GM12878 (cell line): ENCODE measurements around the gene STARD10. TPM values are rescaled to one million over a fixed set of nuclear protein-coding genes. Genes with fewer than 3 reads are reported as not detected.

Experiments
- BRCA1 ChIP-seq: IDR thresholded peaks from 2 replicates; pipeline ENCODE4 v1.6.1; 2011; ENCODE audit warnings: low read depth, low read length, improper control_type of control experiment
- CBFB ChIP-seq: IDR thresholded peaks from 2 replicates; pipeline ENCODE4 v1.6.1; 2016; ENCODE audit warnings: antibody characterized with exemption, low read depth
- CHD4 ChIP-seq: fragments of 200-600 bp; sonication (generic); IDR thresholded peaks from 2 replicates; pipeline ENCODE4 v1.6.1; 2016; ENCODE audit warnings: mild to moderate bottlenecking
- CREM ChIP-seq: IDR thresholded peaks from 2 replicates; pipeline ENCODE4 v1.6.1; 2014; ENCODE audit warnings: antibody characterized with exemption, low read depth
- DPF2 ChIP-seq: fragments of 450-650 bp; IDR thresholded peaks from 2 replicates; pipeline ENCODE4 v1.6.1; 2017; ENCODE audit warnings: mild to moderate bottlenecking
- EED ChIP-seq: sonication (generic); IDR thresholded peaks from 2 replicates; pipeline ENCODE4 v1.6.1; 2016; ENCODE audit warnings: antibody characterized with exemption, low read depth
- MEF2B ChIP-seq: fragments of 450-650 bp; IDR thresholded peaks from 2 replicates; pipeline ENCODE4 v1.6.1; 2018; ENCODE audit warnings: mild to moderate bottlenecking, moderate library complexity; ENCODE audit not compliant: partially characterized antibody, poor library complexity, severe bottlenecking
- NBN ChIP-seq: fragments of 450-650 bp; IDR thresholded peaks from 2 replicates; pipeline ENCODE4 v1.6.1; 2016
- NFXL1 ChIP-seq: fragments of 450-650 bp; IDR thresholded peaks from 2 replicates; pipeline ENCODE4 v1.6.1; 2017; ENCODE audit warnings: antibody characterized with exemption, mild to moderate bottlenecking, borderline replicate concordance
- POLR2AphosphoS5 ChIP-seq: IDR thresholded peaks from 2 replicates; pipeline ENCODE4 v1.6.1; 2011; ENCODE audit warnings: mild to moderate bottlenecking, low read length, inconsistent platforms
- RAD51 ChIP-seq: fragments of 450-650 bp; IDR thresholded peaks from 2 replicates; pipeline ENCODE4 v1.6.1; 2016; ENCODE audit warnings: moderate library complexity, mild to moderate bottlenecking, inconsistent platforms
- SP1 ChIP-seq: IDR thresholded peaks from one replicate; pipeline ENCODE4 v1.6.1; 2011; ENCODE audit warnings: low read depth, low read length
- SPI1 ChIP-seq: IDR thresholded peaks from 2 replicates; pipeline ENCODE4 v1.6.1; 2011; ENCODE audit warnings: low read depth, mild to moderate bottlenecking, low read length, moderate library complexity, borderline replicate concordance; ENCODE audit not compliant: insufficient read depth
- TCF3 ChIP-seq: IDR thresholded peaks from 2 replicates; pipeline ENCODE4 v1.6.1; 2012; ENCODE audit warnings: low read depth, mild to moderate bottlenecking, low read length, borderline replicate concordance; ENCODE audit not compliant: insufficient read depth
- YY1 ChIP-seq: IDR thresholded peaks from 2 replicates; pipeline ENCODE4 v1.6.1; 2011; ENCODE audit warnings: low read depth, mild to moderate bottlenecking, low read length
- ZZZ3 ChIP-seq: IDR thresholded peaks from 2 replicates; pipeline ENCODE4 v1.6.1; 2011; ENCODE audit warnings: low read depth; ENCODE audit not compliant: control insufficient read depth, insufficient read length
- polyA plus RNA-seq, 11 experiments: library from polyadenylated mRNA; depleted of rRNA in 4 of 11; unstranded in 6 of 11; stranded (reverse) in 5 of 11; fragments of >200 nt; fragmentation: Nextera tagmentation in 4 of 11; fragmentation: Illumina TruSeq in 1 of 11; extraction: Ambion mirVana in 4 of 11; extraction: Trizol in 1 of 11; gene quantifications; 1 replicate in 1 of 11; 2 replicates in 10 of 11; pipeline versions ENCODE4 v1.2.1 to v1.2.3, GENCODE V29; 2011 to 2016; ENCODE audit warnings: inconsistent platforms in 2 of 11, missing spikeins in 2 of 11, low read depth in 1 of 11
- total RNA-seq, 4 experiments: library from RNA; depleted of rRNA in 3 of 4; stranded (reverse); fragments of >200 nt in 3 of 4; fragmentation: Illumina TruSeq in 1 of 4; extraction: Trizol in 1 of 4; gene quantifications; 2 replicates each; pipeline versions ENCODE4 v1.2.1 to v1.2.3, GENCODE V29; 2013 to 2021
- TF ChIP-seq, protein P1 (sequence below), 3 experiments: IDR thresholded peaks in 2 of 3; conservative IDR thresholded peaks in 1 of 3; 2 replicates each; pipeline ENCODE4 v1.5.1; 2011; ENCODE audit warnings: low read depth in 3 of 3, low read length in 3 of 3, mild to moderate bottlenecking in 3 of 3, control low read depth in 2 of 3, moderate library complexity in 2 of 3, inconsistent platforms in 1 of 3, mixed read lengths in 1 of 3; ENCODE audit not compliant: control insufficient read depth in 2 of 3, insufficient read depth in 1 of 3; ENCODE audit errors: extremely low read depth in 1 of 3
- TF ChIP-seq, protein P2 (sequence below): fragments of 450-650 bp; IDR thresholded peaks from 2 replicates; pipeline ENCODE4 v1.6.1; 2016; ENCODE audit warnings: mild to moderate bottlenecking, moderate library complexity, borderline replicate concordance
- TF ChIP-seq, protein P3 (sequence below): fragments of 450-650 bp; formaldehyde crosslinking; IDR thresholded peaks from 2 replicates; pipeline ENCODE4 v1.4.0; 2020; ENCODE audit warnings: mild to moderate bottlenecking, moderate library complexity
- TF ChIP-seq, protein P4 (sequence below): IDR thresholded peaks from 2 replicates; pipeline ENCODE4 v1.6.1; 2012; ENCODE audit warnings: low read depth, low read length, improper control_type of control experiment

Gene STARD10
- total and polyA plus RNA-seq, 10 of the 15 experiments (the other 5 are each of a cell fraction or from before 2014, with no cell fraction given) = 0.15 to 43.2 (median 23.1) TPM

DNA sequence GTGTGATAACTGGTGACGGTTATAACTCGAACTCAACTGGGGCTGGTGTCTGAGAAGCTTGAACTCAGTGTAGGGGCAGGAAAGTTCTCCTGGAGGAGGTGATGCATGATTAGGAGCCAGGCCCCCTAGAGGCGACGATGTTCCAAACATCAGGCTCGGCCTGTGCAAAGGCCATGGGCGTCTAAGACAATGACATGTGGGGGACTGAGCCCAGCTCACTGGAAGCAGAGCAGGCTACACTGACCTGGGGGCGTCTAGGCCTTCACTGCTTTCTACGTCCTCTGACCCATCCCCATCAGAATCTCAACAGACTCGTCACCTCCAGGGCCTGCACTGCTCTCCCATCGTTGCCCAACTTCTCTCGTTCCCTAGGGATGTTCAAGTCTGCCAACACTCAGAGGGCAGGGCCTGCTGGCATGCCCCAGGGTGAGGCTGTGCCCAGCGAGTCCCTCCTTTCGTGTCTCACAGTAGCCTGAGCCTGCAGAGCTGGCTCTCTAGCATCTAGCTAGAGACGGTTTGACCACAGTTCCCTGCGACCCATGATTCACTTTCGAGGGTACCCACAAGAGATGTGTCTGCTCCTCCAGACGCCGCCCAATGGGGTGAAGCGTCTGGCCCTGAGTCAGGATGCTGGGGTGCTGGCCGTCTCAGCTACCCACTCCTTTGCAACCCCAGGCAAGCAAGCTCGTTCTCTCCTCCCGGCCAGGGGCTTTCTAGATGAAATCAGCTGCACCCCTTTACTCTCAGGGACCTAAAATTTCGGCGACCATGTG is 19.3 kb upstream of the STARD10 start (continued):
- TF ChIP-seq, protein P1, sequence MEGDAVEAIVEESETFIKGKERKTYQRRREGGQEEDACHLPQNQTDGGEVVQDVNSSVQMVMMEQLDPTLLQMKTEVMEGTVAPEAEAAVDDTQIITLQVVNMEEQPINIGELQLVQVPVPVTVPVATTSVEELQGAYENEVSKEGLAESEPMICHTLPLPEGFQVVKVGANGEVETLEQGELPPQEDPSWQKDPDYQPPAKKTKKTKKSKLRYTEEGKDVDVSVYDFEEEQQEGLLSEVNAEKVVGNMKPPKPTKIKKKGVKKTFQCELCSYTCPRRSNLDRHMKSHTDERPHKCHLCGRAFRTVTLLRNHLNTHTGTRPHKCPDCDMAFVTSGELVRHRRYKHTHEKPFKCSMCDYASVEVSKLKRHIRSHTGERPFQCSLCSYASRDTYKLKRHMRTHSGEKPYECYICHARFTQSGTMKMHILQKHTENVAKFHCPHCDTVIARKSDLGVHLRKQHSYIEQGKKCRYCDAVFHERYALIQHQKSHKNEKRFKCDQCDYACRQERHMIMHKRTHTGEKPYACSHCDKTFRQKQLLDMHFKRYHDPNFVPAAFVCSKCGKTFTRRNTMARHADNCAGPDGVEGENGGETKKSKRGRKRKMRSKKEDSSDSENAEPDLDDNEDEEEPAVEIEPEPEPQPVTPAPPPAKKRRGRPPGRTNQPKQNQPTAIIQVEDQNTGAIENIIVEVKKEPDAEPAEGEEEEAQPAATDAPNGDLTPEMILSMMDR (IDR thresholded peaks at IDR 0.05 in 2 of 3, conservative IDR thresholded peaks at IDR 0.05 in 1 of 3; ENCODE audit: control insufficient read depth in 2 of 3, extremely low read depth in 1 of 3, insufficient read depth in 1 of 3, low read depth in 3 of 3, low read length in 3 of 3) = peak; percentile 78 to 87 (median 82)
- TF ChIP-seq YY1 (peak; percentile 35; the same call in 1 of the 2 replicates), SP1 (no peak), RAD51 (no peak), DPF2 (no peak), MEF2B (peak; percentile 25), SPI1 (no peak), NFXL1 (no peak), NBN (peak; percentile 28; the same call in 1 of the 2 replicates), CHD4 (no peak), CBFB (no peak; the same call in 1 of the 2 replicates), EED (peak; percentile 17; the same call in 1 of the 2 replicates), CREM (no peak; the same call in 1 of the 2 replicates), BRCA1 (no peak), ZZZ3 (no peak), POLR2AphosphoS5 (peak; percentile 50; the same call in 1 of the 2 replicates), TCF3 (no peak)
- TF ChIP-seq, protein P2, sequence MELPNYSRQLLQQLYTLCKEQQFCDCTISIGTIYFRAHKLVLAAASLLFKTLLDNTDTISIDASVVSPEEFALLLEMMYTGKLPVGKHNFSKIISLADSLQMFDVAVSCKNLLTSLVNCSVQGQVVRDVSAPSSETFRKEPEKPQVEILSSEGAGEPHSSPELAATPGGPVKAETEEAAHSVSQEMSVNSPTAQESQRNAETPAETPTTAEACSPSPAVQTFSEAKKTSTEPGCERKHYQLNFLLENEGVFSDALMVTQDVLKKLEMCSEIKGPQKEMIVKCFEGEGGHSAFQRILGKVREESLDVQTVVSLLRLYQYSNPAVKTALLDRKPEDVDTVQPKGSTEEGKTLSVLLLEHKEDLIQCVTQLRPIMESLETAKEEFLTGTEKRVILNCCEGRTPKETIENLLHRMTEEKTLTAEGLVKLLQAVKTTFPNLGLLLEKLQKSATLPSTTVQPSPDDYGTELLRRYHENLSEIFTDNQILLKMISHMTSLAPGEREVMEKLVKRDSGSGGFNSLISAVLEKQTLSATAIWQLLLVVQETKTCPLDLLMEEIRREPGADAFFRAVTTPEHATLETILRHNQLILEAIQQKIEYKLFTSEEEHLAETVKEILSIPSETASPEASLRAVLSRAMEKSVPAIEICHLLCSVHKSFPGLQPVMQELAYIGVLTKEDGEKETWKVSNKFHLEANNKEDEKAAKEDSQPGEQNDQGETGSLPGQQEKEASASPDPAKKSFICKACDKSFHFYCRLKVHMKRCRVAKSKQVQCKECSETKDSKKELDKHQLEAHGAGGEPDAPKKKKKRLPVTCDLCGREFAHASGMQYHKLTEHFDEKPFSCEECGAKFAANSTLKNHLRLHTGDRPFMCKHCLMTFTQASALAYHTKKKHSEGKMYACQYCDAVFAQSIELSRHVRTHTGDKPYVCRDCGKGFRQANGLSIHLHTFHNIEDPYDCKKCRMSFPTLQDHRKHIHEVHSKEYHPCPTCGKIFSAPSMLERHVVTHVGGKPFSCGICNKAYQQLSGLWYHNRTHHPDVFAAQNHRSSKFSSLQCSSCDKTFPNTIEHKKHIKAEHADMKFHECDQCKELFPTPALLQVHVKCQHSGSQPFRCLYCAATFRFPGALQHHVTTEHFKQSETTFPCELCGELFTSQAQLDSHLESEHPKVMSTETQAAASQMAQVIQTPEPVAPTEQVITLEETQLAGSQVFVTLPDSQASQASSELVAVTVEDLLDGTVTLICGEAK = no peak
- TF ChIP-seq, protein P3, sequence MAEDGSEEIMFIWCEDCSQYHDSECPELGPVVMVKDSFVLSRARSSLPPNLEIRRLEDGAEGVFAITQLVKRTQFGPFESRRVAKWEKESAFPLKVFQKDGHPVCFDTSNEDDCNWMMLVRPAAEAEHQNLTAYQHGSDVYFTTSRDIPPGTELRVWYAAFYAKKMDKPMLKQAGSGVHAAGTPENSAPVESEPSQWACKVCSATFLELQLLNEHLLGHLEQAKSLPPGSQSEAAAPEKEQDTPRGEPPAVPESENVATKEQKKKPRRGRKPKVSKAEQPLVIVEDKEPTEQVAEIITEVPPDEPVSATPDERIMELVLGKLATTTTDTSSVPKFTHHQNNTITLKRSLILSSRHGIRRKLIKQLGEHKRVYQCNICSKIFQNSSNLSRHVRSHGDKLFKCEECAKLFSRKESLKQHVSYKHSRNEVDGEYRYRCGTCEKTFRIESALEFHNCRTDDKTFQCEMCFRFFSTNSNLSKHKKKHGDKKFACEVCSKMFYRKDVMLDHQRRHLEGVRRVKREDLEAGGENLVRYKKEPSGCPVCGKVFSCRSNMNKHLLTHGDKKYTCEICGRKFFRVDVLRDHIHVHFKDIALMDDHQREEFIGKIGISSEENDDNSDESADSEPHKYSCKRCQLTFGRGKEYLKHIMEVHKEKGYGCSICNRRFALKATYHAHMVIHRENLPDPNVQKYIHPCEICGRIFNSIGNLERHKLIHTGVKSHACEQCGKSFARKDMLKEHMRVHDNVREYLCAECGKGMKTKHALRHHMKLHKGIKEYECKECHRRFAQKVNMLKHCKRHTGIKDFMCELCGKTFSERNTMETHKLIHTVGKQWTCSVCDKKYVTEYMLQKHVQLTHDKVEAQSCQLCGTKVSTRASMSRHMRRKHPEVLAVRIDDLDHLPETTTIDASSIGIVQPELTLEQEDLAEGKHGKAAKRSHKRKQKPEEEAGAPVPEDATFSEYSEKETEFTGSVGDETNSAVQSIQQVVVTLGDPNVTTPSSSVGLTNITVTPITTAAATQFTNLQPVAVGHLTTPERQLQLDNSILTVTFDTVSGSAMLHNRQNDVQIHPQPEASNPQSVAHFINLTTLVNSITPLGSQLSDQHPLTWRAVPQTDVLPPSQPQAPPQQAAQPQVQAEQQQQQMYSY (CRISPR knock-in tag) = no peak
- TF ChIP-seq, protein P4, sequence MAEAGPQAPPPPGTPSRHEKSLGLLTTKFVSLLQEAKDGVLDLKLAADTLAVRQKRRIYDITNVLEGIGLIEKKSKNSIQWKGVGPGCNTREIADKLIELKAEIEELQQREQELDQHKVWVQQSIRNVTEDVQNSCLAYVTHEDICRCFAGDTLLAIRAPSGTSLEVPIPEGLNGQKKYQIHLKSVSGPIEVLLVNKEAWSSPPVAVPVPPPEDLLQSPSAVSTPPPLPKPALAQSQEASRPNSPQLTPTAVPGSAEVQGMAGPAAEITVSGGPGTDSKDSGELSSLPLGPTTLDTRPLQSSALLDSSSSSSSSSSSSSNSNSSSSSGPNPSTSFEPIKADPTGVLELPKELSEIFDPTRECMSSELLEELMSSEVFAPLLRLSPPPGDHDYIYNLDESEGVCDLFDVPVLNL = no peak
